ENCODE measurements around the gene GNB4.
A peak's percentile ranks its signal among the peaks of the same experiment; 100 is the strongest.

GNB4 gene

GRCh38 chr3:179451265-179452175, at the start of gene GNB4:
TSS of gene GNB4 (minus strand) at chr3:179451470. CDS start at chr3:179426200, 25,270 bp downstream.
- DNase-seq, result peak in 55 of 58 donors; percentile 10 to 85 (median 62)

- DNase-seq, result no peak
These were observed 44.2 kb upstream of the GNB4 start for GRCh38 chr3:179495483-179495882.

GRCh38 chr3:179493260-179493659, 42.0 kb upstream of the GNB4 start:
- no peak for DNase-seq

GRCh38 chr3:179488213-179488612, 36.9 kb upstream of the GNB4 start:
- DNase-seq, result no peak

- peak in 1 of 58 donors; percentile 4 for DNase-seq
These were observed 35.5 kb upstream of the GNB4 start for GRCh38 chr3:179486806-179487205.

- DNase-seq, result no peak
These were observed 31.6 kb upstream of the GNB4 start for GRCh38 chr3:179482857-179483256.

- no peak for DNase-seq
These were observed 24.9 kb upstream of the GNB4 start for GRCh38 chr3:179476215-179476614.

- DNase-seq, result no peak
These were observed 23.2 kb upstream of the GNB4 start for GRCh38 chr3:179474480-179474879.

GRCh38 chr3:179473565-179473964, 22.3 kb upstream of the GNB4 start:
- no peak for DNase-seq

- no peak for DNase-seq
These were observed 13.2 kb upstream of the GNB4 start for GRCh38 chr3:179464323-179465092.

- no peak for DNase-seq
These were observed 12.0 kb upstream of the GNB4 start for GRCh38 chr3:179463319-179463718.

- no peak for DNase-seq
These were observed 9.0 kb upstream of the GNB4 start for GRCh38 chr3:179460260-179460659.

GRCh38 chr3:179455954-179456353, 4.7 kb upstream of the GNB4 start:
- no peak for DNase-seq

- no peak for DNase-seq
These were observed 3.6 kb upstream of the GNB4 start for GRCh38 chr3:179454887-179455286.

GRCh38 chr3:179453967-179454366, 2.7 kb upstream of the GNB4 start:
- DNase-seq, result no peak

GRCh38 chr3:179452872-179453271, 1.6 kb upstream of the GNB4 start:
- no peak for DNase-seq

GRCh38 chr3:179452176-179452564, 900 bp upstream of the GNB4 start:
- DNase-seq, result peak in 9 of 58 donors; percentile 1 to 53 (median 17)

GRCh38 chr3:179450901-179451264, 387 bp downstream of the GNB4 start:
- DNase-seq, result peak in 21 of 58 donors; percentile 21 to 72 (median 49)

GRCh38 chr3:179450261-179450701, 989 bp downstream of the GNB4 start:
- no peak for DNase-seq

- DNase-seq, result no peak
These were observed 1.6 kb downstream of the GNB4 start for GRCh38 chr3:179449636-179450035.

GRCh38 chr3:179447251-179447650, 4.0 kb downstream of the GNB4 start:
- DNase-seq, result no peak

- DNase-seq, result no peak
These were observed 4.8 kb downstream of the GNB4 start for GRCh38 chr3:179446501-179446900.

Measured in anterior cingulate cortex (tissue), 58 donors.